ENCODE measurements around the gene FILIP1.

FILIP1 gene

GRCh38 chr6:75284632-75285282 lies 208.8 kb downstream of the FILIP1 start, which contains the start of gene TMEM30A:
TSS of gene TMEM30A (minus strand) at chr6:75284792. CDS start at chr6:75284638, 154 bp downstream.
- DNase-seq, result peak; percentile 95

DNA sequence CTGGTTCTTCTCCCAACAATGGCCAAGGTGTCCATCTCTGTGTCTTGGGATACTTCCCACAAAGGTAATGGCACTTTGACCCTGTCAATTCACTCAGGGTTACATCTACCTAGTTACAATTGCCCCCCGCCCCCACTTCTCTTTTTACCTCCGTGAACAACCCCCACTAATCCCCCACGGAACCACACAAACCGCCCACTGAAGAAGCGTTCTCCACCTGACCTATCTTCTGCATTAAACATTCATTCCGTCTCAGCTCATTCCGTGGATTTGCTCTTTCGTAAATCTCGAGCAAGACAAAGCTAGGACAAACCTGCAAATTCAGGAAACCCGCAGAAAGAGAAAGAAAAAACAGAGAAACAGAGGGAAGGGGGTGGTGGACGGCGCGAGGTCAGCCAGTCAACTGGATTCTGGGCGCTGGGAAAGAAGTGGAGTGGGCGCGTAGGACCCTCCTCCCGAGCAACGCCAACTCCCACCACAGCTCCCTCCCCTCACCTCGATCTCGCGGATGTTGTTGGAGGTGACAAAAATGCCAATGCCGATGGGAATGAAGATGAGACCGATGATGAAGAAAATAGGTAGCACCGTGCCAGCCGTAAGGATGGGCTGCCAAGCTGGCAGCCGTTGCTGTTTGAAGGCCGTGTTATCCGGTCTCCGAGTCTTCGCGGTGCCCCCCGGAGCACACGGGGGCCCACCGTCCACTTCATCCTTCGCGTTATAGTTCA lies 209.5 kb downstream of the FILIP1 start:
- no peak for DNase-seq

- no peak for DNase-seq
Observed at GRCh38 chr6:75282706-75283105, 210.9 kb downstream of the FILIP1 start.

DNA sequence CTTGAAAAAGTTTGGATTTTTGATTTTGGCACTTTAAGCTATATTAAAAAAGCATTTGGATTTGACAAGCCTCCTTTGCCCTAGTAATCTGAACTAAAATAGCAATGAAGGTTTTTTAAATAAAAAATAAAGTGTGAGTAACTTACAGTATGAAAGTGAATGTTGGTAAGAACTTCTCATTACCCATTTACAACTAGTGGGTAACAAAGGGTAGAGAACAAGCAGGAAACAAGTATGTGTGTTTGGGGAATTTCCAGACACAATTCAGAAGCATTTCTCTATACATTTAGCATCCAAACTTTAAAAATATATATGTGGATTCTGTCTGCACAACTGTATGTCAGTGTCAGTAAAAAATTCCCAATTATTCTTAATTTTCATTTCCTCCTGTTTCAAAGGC lies 211.9 kb downstream of the FILIP1 start:
- no peak for DNase-seq

- no peak for DNase-seq
Observed at GRCh38 chr6:75280131-75280855, 213.3 kb downstream of the FILIP1 start.

DNA sequence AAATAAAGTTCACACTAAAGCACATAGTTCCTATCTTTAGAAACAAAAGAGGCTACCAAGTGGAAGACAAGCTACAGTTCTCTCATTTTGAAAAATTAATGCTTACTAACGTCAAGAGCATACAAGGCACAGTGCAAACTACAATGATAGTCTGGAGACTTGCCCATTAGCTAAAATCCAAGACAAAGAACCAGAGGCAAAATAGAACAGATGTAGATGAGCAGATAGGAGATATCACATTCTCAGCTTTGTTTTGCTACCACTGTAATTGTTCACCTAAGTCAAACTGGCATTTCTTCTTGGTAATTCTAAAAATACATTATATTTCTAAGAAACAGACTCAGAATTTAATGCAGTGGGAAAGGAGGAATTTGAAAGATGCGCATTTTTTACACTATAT lies 214.2 kb downstream of the FILIP1 start:
- no peak for DNase-seq

DNA sequence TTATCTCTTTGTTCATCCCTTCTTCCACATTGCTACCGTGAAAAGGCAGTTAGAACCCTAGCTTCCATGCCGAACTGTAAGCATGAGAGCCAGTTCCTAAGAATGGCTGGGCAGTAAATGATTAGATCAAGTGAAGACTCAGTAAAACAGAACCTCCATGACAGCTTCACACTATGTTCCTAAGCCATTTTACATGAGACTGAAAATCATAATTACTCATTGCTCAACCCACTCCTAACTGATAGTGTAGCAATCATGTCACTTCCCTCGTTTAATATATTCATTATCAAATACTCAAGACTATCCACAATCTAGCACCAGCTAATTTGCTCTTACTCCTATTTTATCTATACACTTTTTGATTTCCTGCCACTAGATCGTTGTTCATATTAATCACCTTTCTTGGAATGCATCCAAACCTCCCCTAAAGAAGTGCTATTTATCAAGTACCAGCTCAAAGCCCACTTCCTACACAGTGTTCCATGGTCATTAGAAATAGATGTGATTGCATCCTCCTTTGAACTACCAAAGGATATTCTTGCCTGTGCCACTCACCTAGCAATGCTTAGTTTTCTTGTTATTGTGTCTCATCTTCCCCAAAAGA lies 215.0 kb downstream of the FILIP1 start:
- no peak for DNase-seq

GRCh38 chr6:75275067-75275466 lies 218.5 kb downstream of the FILIP1 start:
- DNase-seq, result no peak

DNA sequence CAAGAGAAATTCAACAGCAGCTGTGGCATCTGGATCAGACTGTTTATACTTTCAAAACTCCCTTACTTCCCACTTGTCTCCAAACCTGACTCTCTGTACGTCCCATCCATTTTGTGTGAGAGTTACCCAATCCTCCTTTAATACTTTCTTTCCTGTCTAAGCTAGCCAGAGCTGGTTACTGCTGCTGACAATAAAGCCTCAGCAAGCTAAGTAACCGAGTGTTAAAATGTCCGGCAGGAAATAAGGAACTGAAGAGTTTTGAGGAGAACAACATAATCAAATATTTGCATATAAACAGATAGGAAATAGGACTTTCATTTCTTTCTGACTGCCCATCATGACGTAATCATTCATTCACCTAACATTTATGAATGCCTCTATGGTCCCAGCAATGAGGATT lies 220.6 kb downstream of the FILIP1 start:
- DNase-seq, result no peak

DNA sequence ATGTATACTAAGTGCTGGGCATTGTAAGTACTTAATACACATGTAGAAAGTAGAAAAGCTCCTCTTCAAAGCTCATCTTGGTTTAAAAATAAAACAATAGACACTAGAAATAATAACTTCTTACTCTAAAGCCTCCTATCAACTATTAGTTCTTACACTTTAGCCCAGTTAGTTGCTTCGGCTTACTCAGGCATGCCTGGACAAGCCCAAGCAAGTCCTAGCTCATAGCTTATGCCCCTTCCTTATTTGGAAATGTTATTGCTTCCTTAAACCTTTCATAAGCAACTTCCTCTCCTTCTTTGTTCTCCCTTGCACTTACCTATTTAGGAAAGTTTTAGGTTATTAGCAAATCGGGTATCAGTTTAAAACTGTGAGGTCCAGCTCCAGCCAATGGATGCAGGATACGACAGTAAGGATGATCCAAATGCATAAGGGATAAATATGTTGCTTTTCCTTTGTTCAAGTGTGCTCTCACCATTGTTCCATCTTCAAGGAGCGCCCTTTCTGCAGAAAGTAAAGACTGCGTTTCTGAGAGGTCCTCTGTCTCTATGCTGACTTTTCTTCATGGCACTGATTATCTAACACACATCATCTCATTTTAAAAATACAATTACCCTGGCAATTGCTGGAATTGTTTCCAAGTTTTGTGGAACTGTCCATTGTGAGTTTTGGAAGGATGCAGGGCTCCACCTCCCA lies 221.3 kb downstream of the FILIP1 start:
- no peak for DNase-seq

- DNase-seq, result no peak
Observed at GRCh38 chr6:75268988-75269354, 224.6 kb downstream of the FILIP1 start.

DNA sequence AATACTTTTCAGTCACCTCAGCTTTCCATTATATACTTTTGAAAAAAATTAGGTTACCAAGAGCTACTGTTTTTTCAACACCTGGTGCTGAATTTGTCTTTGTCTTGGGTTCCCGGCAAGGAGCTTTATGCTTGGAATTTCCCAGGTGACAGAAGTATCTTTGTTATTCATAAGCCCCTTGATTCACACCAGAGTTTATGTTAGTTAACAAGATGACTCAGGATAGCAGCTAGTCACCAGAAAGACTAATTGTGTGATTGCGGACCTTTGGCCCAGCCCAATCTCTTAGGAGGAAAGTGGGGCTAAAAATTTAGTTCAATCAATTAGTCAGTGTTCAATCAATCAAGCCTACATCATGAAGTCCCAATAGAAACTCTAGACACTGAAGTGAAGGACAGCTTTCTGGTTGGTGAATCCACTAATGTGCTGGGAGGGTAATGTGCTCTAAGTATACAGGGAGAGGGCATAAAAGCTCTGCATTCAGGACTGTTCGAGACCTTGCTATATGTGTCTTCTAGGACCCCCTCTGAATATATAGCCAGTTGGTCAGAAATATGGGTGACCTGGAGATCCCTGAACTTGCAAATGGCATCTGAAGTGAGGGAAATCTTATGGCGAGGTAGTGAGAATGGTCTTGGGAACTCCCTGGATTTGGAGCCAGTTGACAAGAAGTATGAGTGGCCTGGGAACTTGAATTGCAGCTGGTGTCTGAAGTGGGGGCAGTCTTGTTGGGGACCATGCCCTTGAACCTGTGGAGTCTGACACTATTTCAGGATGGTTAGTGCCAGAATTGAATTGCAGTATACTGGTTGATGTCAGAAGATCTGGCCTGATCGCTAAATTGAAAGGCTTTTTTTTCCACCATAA lies 225.2 kb downstream of the FILIP1 start:
- no peak for DNase-seq

DNA sequence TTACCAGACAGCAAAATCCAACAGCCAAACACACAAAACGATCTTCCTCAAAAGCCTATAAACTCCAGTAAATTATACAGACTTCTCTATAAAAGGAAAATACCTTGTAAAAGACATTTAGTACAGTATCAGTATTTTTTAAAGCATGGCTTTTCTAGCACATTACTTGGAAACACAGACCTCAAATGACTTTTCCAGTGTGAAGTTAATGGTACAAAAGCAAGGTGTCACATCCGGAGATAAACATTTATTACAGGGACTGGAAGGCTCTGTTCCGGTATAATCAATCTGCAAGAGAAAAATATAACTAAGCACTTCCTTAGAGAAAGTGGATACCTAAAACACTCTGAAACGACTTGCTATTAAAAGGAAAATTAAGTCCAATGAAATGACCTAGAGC lies 226.1 kb downstream of the FILIP1 start:
- no peak for DNase-seq

GRCh38 chr6:75266716-75267291 lies 226.8 kb downstream of the FILIP1 start:
- no peak for DNase-seq

GRCh38 chr6:75263401-75263750 lies 230.2 kb downstream of the FILIP1 start:
- no peak for DNase-seq

DNA sequence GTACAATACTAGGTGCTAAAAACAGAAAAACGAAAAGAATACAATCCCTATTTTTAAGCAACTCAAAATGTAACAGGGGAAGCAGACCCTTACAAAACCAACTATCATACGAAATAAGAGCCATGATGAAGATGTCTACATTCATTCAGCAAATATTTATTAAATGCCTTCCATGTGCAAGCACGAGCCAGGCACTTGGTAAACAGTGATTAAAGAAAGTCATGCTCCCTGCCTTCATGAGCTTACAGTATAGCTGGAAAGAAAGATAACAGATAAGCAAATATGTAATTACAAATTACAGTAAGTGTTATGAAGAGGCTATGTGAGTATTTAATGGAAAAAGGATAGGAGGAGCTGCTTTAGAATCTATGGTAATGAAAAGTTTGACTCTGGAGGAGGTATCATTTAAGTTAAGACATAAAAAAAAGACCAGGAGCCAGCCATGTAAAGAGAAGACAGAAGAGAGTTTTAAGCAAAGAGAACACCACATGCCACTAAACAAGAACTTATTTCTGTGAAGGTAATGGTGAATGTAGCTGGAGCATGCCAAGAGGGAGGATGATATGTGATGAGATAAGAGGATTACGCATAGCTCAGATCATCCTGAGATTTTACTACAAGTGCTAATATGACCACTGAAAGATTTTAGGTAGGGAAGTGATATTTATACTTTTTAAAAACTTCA lies 230.7 kb downstream of the FILIP1 start:
- DNase-seq, result no peak

GRCh38 chr6:75261299-75261698 lies 232.3 kb downstream of the FILIP1 start:
- no peak for DNase-seq

- DNase-seq, result no peak
Observed at GRCh38 chr6:75257343-75258087, 236.1 kb downstream of the FILIP1 start.

DNA sequence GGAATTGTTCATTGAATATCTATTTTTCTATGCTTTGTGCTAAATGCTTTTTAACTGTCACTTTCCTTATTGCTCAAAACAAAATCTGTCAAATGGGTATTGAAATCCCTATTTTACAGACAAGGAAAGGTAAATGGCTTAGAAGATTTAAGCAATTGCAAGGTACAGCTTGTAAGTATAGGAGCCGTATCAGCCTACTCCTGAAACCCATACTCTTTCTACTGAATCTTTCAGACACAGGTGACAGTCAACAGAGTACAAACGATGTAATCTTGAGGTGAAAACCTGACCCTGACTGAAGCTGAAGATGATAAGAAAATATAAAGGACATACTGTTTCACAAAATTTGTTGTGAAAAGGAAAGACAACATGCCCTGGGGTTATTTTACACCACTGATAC lies 243.0 kb downstream of the FILIP1 start:
- no peak for DNase-seq

DNA sequence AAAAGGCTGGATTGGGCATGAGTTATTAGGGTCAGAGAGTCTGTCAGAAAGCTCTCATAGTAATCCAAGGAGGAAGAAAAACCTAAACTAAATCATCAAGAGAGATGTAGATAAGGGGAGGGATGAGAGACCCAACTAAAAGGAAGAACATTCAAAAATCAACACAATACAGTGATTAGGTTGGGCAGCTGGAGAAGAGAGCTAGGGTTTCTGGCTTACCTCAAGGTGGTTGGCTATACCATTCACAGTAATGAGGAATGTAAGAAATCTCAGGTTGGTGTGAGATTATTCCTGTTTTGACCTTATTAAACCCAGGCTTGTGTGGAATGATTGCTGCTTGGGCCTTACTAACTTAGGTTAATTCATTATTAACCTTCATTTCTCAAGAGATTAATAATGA lies 243.8 kb downstream of the FILIP1 start:
- no peak for DNase-seq

Data from activated effector memory CD4-positive, alpha-beta T cell treated with Interleukin-2 at 50 U/mL for 16 hours (primary cell).